Measurements from ENCODE around the gene OR7G3.

The OR7G3 gene

GRCh38 chr19:9126900-9127405 is at the start of gene OR7G3:
Gene OR7G3, minus strand, starts transcription at chr19:9126950. Its CDS starts 0 bp downstream, at chr19:9126950.
- in situ Hi-C loops (cut with HindIII; ENCODE audit: low sequenced_read_pairs) = no loop called here

DNA sequence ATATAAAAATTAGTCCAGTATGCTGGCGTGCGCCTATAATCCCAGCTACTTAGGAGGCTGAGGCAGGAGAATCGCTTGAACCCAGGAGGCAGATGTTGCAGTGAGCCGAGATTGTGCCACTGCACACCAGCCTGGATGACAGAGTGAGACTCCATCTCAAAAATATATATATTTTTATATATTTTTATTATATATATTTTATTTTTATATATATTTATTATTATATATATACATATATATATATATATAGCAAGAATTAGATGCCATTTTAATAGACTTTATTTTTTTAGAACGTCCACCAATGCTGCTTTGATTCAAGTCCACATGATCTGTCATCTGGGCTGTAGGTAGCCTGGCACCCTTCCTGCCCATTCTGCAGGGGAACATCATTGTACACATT is 48.6 kb upstream of the OR7G3 start:
- in situ Hi-C loops (cut with HindIII; ENCODE audit: low sequenced_read_pairs) = no loop called here

- in situ Hi-C loops (cut with HindIII; ENCODE audit: low sequenced_read_pairs) = no loop called here
These were observed 44.7 kb upstream of the OR7G3 start for GRCh38 chr19:9171393-9171991.

GRCh38 chr19:9166846-9167245 is 40.1 kb upstream of the OR7G3 start:
- in situ Hi-C loops (cut with HindIII; ENCODE audit: low sequenced_read_pairs) = no loop called here

DNA sequence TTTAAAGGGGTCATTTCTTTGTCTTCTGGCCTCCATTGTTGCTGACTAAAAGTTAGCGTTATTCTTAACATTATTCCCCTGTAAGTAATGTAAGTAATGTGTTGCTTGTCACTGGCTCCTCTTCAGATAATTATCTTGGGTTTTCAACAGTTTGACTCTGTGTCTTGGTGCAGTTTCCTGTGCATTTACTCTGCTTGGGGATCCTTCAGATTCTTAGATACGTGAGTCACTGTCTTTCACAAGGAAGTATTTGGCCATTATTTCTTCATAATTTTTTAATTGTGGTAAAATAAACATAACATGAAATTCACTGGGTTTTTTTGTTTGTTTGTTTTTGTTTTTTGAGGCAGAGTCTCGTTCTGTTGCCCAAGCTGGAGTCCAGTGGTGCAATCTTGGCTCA is 38.5 kb upstream of the OR7G3 start:
- in situ Hi-C loops (cut with HindIII; ENCODE audit: low sequenced_read_pairs) = no loop called here

- in situ Hi-C loops (cut with HindIII; ENCODE audit: low sequenced_read_pairs) = no loop called here
These were observed 34.7 kb upstream of the OR7G3 start for GRCh38 chr19:9161427-9161826.

- in situ Hi-C loops (cut with HindIII; ENCODE audit: low sequenced_read_pairs) = no loop called here
These were observed 33.1 kb upstream of the OR7G3 start for GRCh38 chr19:9159891-9160290.

- in situ Hi-C loops (cut with HindIII; ENCODE audit: low sequenced_read_pairs) = no loop called here
These were observed 29.6 kb upstream of the OR7G3 start for GRCh38 chr19:9156304-9156703.

- in situ Hi-C loops (cut with HindIII; ENCODE audit: low sequenced_read_pairs) = no loop called here
These were observed 28.8 kb upstream of the OR7G3 start for GRCh38 chr19:9155591-9155990.

DNA sequence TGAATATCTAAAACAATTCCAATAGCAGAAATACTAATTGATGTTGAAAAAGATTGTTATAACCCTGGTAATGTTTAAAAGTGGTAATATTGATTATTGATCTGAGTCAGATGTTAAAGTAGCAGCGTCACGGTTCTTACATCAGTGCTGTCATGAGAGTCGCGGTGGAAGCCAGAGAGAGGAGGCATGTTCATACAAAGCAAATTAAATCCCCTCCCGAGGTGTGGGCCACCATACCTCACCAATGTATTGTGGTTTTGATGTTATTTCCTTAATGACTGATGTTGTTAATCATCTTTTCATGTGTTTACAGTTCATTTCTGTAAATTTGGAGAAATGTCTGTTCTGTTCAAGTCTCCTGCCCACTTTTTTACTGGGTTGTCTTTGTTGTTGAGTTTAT is 24.6 kb upstream of the OR7G3 start:
- in situ Hi-C loops (cut with HindIII; ENCODE audit: low sequenced_read_pairs) = no loop called here

GRCh38 chr19:9150650-9151049 is 23.9 kb upstream of the OR7G3 start:
- in situ Hi-C loops (cut with HindIII; ENCODE audit: low sequenced_read_pairs) = no loop called here

GRCh38 chr19:9149997-9150396 is 23.2 kb upstream of the OR7G3 start:
- in situ Hi-C loops (cut with HindIII; ENCODE audit: low sequenced_read_pairs) = no loop called here

GRCh38 chr19:9148697-9149096 is 21.9 kb upstream of the OR7G3 start:
- in situ Hi-C loops (cut with HindIII; ENCODE audit: low sequenced_read_pairs) = no loop called here

DNA sequence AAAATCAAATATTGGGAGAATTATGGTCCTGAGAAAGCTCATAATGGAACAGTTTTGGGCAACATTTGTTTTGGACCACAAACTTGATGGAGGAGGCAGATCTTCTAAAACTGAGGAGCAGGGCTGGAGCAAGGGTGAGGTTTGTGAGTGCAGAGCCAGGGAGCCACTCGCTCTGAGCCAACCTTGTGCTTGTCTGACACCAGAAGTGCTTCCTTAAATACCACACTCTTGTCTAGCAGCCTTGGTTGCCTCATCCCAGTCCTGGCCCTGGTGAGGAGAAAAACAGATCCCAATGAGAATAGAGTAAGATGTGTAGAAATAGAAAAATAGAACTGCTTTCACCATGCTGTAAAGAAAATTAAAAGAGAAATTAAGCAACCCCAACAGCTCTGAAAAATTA is 20.1 kb upstream of the OR7G3 start:
- in situ Hi-C loops (cut with HindIII; ENCODE audit: low sequenced_read_pairs) = no loop called here

- in situ Hi-C loops (cut with HindIII; ENCODE audit: low sequenced_read_pairs) = no loop called here
These were observed 18.2 kb upstream of the OR7G3 start for GRCh38 chr19:9144920-9145319.

DNA sequence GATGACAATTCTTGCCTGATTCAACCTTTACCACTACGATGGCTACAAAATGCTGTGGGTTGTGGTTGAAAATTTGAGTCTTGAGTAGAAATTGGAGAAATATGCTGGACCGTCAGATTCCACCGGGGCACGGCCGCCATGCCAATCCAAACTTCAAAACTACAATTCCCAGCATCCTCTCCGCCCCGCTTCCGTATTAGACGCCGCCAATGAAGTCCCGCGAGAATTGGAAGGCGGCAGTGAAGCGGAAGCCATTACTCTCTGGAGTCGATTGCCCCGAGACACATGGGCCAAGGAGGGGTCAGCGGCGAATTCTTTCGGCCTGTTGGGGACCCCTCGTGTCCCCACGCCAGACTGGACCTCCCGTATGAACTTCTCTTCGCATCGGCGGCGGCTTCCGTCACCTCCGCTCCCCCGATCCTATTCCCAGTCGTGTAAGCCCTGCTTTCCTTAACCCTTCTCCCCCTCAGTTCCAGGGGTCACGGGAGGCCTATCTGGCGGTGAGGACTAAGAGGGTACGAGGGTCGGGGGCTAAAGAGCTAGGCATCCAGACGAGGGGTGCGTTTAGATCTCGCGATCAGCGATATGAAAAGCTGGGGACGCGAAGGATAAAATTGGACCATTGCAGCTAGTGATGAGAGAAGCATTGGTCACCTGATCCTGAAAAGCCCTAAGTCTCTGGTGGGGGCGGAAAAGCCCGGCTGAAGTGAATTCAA is 13.6 kb upstream of the OR7G3 start, which contains the start of gene ZNF317:
ZNF317 (plus strand) TSS at position 239 of the 716 bp plus-strand sequence. CDS start 15,620 bp downstream, outside the sequence.
- in situ Hi-C loops (cut with HindIII; ENCODE audit: low sequenced_read_pairs) = no loop called here

- in situ Hi-C loops (cut with HindIII; ENCODE audit: low sequenced_read_pairs) = no loop called here
These were observed 12.9 kb upstream of the OR7G3 start for GRCh38 chr19:9139609-9140158.

DNA sequence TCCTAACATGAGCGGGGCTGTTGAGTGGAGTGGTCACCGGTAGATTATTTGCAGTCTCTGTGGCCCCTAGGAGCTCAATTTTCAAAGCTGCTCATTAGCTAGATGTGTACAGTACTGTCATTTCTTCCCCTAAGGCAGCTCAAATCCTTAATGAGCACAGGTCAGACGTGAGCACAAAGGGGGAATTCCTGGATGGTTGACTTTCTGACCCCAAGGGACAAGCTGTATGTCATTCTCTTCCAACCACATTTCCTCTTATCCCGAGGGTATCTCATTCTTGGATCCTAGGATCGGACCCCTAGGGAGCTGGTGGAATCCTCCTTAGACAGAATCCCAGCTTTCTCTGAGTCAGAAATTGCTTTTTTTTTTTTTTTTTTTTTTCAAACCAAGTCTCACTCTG is 5.7 kb upstream of the OR7G3 start:
- in situ Hi-C loops (cut with HindIII; ENCODE audit: low sequenced_read_pairs) = no loop called here

GRCh38 chr19:9130965-9131364 is 4.2 kb upstream of the OR7G3 start:
- in situ Hi-C loops (cut with HindIII; ENCODE audit: low sequenced_read_pairs) = no loop called here

DNA sequence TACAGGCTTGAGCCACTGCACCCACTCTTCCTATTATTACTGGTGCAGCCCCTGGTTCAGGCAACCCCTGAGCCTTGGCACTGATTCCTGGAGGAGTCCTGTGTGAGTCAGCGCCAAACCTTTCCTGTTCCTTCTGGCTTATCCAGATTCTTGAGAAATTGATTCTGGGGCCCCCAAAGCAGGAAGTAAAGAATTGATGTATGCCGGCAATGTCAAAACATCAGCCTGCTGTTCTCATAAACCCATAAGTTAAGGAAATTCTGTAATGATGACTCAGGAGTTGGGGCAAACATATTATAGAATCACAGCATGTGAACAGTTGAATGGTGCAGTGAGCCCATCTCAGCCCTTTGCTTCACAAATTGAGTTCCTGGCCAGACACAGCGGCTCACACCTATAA is 1.4 kb upstream of the OR7G3 start:
- in situ Hi-C loops (cut with HindIII; ENCODE audit: low sequenced_read_pairs) = no loop called here

DNA sequence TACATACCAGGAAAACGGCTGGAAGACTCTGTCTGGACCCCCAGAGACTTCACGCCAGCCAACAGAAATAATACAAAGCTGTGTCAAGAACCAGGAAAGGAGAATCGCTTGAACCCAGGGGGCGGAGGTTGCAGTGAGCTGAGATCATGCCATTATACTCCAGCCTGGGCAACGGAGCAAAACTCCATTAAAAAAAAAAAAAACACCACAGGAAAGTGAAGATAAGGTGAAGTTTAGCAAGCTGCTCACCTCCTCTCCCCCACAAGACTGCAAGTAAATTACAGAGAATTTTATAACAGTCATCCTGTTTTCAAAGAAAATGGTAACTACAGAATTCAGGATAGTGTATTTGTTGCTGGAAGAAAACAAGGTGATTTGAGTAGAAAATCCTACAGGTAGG is 10.2 kb downstream of the OR7G3 start:
- in situ Hi-C loops (cut with HindIII; ENCODE audit: low sequenced_read_pairs) = no loop called here

- in situ Hi-C loops (cut with HindIII; ENCODE audit: low sequenced_read_pairs) = no loop called here
These were observed 11.4 kb downstream of the OR7G3 start, which contains the start of gene OR7G1 for GRCh38 chr19:9115307-9115813. Gene OR7G1, minus strand, starts transcription at chr19:9115763. Its CDS starts 0 bp downstream, at chr19:9115763.

Data from DLD1 (cell line).